GDM1 (cell line): Measurements from ENCODE around the gene UBE2E1.

Experiments
- DNase-seq: peaks from one replicate; lab custom pipeline; 2025; lab: John Stamatoyannopoulos, UW

UBE2E1 gene

GRCh38 chr3:23795096-23795495, 10.7 kb upstream of the UBE2E1 start:
- no peak for DNase-seq

GRCh38 chr3:23796518-23796917, 9.2 kb upstream of the UBE2E1 start:
- no peak for DNase-seq

GRCh38 chr3:23797491-23797890, 8.3 kb upstream of the UBE2E1 start:
- no peak for DNase-seq

GRCh38 chr3:23798456-23798855, 7.3 kb upstream of the UBE2E1 start:
- no peak for DNase-seq

- no peak for DNase-seq
Observed at GRCh38 chr3:23798876-23799275, 6.9 kb upstream of the UBE2E1 start.

GRCh38 chr3:23800731-23801130, 5.0 kb upstream of the UBE2E1 start:
- no peak for DNase-seq

- DNase-seq = no peak
Observed at GRCh38 chr3:23804441-23805209, 1.1 kb upstream of the UBE2E1 start.

- no peak for DNase-seq
Observed at GRCh38 chr3:23805210-23805632, 534 bp upstream of the UBE2E1 start.

- DNase-seq = no peak
Observed at GRCh38 chr3:23806534-23807423, 1.0 kb downstream of the UBE2E1 start.

- no peak for DNase-seq
Observed at GRCh38 chr3:23807424-23808015, 1.8 kb downstream of the UBE2E1 start.

- no peak for DNase-seq
Observed at GRCh38 chr3:23808525-23808924, 2.8 kb downstream of the UBE2E1 start.

GRCh38 chr3:23809294-23809693, 3.5 kb downstream of the UBE2E1 start:
- no peak for DNase-seq

- no peak for DNase-seq
Observed at GRCh38 chr3:23809840-23810342, 4.1 kb downstream of the UBE2E1 start.

- peak; percentile 20 for DNase-seq
Observed at GRCh38 chr3:23810343-23811184, 4.8 kb downstream of the UBE2E1 start.

- no peak for DNase-seq
Observed at GRCh38 chr3:23811185-23811527, 5.4 kb downstream of the UBE2E1 start.

GRCh38 chr3:23811919-23812318, 6.2 kb downstream of the UBE2E1 start:
- DNase-seq = no peak

- no peak for DNase-seq
Observed at GRCh38 chr3:23815879-23816278, 10.1 kb downstream of the UBE2E1 start.

- no peak for DNase-seq
Observed at GRCh38 chr3:23816721-23817120, 11.0 kb downstream of the UBE2E1 start.

GRCh38 chr3:23817508-23818223, 11.9 kb downstream of the UBE2E1 start:
- no peak for DNase-seq

- no peak for DNase-seq
Observed at GRCh38 chr3:23819599-23820360, 14.0 kb downstream of the UBE2E1 start.
